ENCODE measurements around the gene COL8A2. TPM values are rescaled to one million over a fixed set of nuclear protein-coding genes. Genes with fewer than 3 reads are reported as not detected.

The COL8A2 gene
- total RNA-seq, 2 donors from 2014 or later = 0.25 TPM; not detected in 1

DNA sequence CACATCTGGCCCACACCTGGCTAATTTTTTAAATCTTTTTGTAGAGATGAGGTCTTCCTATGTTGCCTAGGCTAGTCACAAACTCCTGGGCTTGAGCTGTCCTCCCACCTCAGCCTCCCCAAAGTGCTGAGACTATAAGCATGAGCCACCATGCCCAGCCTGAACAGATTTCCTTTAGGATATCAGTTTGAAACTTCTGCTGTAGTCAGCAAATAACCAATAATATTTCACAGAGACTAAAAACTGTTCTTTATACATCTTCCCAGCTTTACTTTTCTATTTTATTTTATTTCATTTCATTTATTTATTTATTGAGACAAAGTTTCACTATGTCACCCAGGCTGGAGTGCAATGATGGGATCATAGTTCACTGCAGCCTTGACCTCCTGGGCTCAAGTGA, 71.0 kb downstream of the COL8A2 start:
- no peak overlapping the region for H3K27ac Mint-ChIP-seq
- DNase-seq = no peak
- H3K36me3 Mint-ChIP-seq (ENCODE audit: low read depth) = peaks cover under 1% of the 10 kb centered on the region
- H3K4me1 Mint-ChIP-seq = no peaks in the 10 kb centered on the region
- no peak for ATAC-seq
- no peaks in the 10 kb centered on the region for H3K9me3 ChIP-seq (ENCODE audit: control insufficient read depth, low read length, poor library complexity, severe bottlenecking)
- H3K4me3 Mint-ChIP-seq = no peak overlapping the region
- no peaks in the 10 kb centered on the region for H3K27me3 Mint-ChIP-seq

DNA sequence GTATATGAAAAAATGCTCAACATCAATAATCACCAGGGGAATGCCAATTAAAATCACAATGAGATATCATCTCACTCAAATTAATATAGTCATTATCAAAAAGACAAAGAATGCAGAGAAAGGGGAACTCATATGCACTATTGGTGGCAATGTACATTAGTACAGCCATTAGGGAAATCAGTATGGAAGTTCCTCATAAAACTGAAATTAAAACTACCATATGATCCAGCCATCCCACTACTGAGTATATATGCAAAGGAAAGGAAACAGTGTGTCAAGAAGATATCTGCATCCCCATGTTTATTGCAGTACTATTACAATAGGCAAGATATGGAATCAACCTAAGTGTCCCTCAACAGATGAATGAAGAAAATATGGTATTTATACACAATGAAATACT, 73.2 kb downstream of the COL8A2 start:
- no peaks in the 10 kb centered on the region for H3K27me3 Mint-ChIP-seq
- DNase-seq (no peak), ATAC-seq (no peak)
- H3K4me3 Mint-ChIP-seq = no peak overlapping the region
- no peak overlapping the region for H3K27ac Mint-ChIP-seq
- no peaks in the 10 kb centered on the region for H3K4me1 Mint-ChIP-seq
- H3K36me3 Mint-ChIP-seq (ENCODE audit: low read depth) = peaks cover 2% of the 10 kb centered on the region
- H3K9me3 ChIP-seq (ENCODE audit: control insufficient read depth, low read length, poor library complexity, severe bottlenecking) = no peaks in the 10 kb centered on the region

Other genes starting within 250 kb of the COL8A2 start
- gene AGO1, start 242.0 kb downstream of the COL8A2 start, total RNA-seq = 10 to 100 TPM; 23.3 to 25.3 TPM
- gene AGO3, start 194.1 kb downstream of the COL8A2 start, total RNA-seq = 10 to 100 TPM; 30.4 to 33.0 TPM
- gene TEKT2, start 41.1 kb downstream of the COL8A2 start, total RNA-seq = under 1 TPM; 0.29 to 0.30 TPM
- gene ADPRS, start 36.3 kb downstream of the COL8A2 start, total RNA-seq = 10 to 100 TPM; 17.0 to 21.2 TPM
- gene TRAPPC3, start 24.3 kb upstream of the COL8A2 start, total RNA-seq = 10 to 100 TPM; 35.0 to 37.8 TPM
- 100 to 1,000 TPM; 173 to 175 TPM for gene MAP7D1, start 30.9 kb upstream of the COL8A2 start, total RNA-seq
- gene THRAP3, start 99.2 kb upstream of the COL8A2 start, total RNA-seq = 10 to 100 TPM; 74.5 to 76.3 TPM
- gene SH3D21, start 181.1 kb upstream of the COL8A2 start, total RNA-seq = 1 to 10 TPM; 1.4 to 1.9 TPM
- 10 to 100 TPM in 1 of 2 donors, 1 to 10 TPM in 1; 6.2 to 10.8 TPM for gene EVA1B, start 198.4 kb upstream of the COL8A2 start, total RNA-seq